ENCODE results near the gene CLEC14A. TPM values are rescaled to one million over a fixed set of nuclear protein-coding genes. Genes with fewer than 3 reads are reported as not detected.

The CLEC14A gene
- total and polyA plus RNA-seq, 2 donors (not counting 1 experiment from before 2014, with no cell fraction given), result not detected

Other genes starting within 250 kb of the CLEC14A start
- gene SSTR1, start 48.2 kb downstream of the CLEC14A start, total RNA-seq, result not detected in 2 replicates
- not detected in 2 replicates for gene SSTR1, start 48.2 kb downstream of the CLEC14A start, polyA plus RNA-seq